Inflammatory macrophage (primary cell): ENCODE measurements around the gene TMEM106C.

Source experiments
- DNase-seq, 2 donors: peaks; one replicate each; pipeline ENCODE4 v3.0.0-alpha.2; 2020 to 2022

The TMEM106C gene

DNA sequence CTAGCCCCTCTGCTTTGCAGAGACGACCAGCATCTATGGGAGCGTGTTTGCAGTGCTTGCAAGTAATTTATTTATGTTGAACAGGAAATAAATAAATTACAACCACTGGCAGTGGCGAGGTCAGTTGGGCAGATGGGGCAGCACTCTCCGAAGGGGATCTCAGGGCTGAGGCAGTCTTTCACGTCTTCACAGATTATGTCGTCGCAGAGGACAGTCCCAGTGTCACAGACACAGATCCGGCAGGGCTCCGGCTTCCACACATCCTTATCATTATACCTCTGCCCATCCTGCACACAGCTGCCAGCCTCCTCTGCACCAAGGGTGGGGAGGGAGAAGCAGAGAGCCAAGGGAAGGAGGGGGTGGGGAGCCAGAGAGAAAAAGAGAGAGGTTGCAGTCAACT lies 36.4 kb downstream of the TMEM106C start:
- DNase-seq: no peak

DNA sequence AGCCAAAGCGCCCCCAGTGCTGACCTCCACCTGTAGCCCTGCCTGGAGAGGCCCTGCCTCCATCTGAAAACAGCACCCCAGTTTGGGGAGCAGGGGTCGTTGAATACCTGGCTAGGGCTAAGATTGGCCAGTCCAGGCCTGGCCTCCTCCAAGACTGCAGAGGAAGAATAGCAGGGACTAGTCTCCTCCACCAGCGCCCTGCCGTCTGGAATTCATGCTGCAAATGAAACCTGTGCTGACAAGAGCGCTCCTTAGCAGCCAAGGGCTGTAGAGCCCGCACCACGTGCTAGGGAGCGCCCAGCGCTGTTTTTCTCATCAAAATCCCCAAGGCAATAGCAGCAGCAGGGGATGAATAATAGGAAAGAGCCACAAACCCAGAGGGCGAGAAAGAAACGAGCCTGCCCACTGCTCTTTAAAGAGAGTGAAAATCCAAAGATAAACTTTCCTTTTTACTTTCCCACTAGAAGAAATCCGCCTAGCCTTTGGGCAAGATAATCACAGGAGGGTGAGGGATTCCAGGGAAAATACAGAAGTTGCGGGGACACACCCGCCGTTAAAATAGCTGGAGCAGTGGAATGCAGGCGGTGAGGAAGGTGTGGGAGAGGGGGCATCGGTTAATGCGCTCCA lies 37.6 kb downstream of the TMEM106C start:
- DNase-seq: no peak

DNA sequence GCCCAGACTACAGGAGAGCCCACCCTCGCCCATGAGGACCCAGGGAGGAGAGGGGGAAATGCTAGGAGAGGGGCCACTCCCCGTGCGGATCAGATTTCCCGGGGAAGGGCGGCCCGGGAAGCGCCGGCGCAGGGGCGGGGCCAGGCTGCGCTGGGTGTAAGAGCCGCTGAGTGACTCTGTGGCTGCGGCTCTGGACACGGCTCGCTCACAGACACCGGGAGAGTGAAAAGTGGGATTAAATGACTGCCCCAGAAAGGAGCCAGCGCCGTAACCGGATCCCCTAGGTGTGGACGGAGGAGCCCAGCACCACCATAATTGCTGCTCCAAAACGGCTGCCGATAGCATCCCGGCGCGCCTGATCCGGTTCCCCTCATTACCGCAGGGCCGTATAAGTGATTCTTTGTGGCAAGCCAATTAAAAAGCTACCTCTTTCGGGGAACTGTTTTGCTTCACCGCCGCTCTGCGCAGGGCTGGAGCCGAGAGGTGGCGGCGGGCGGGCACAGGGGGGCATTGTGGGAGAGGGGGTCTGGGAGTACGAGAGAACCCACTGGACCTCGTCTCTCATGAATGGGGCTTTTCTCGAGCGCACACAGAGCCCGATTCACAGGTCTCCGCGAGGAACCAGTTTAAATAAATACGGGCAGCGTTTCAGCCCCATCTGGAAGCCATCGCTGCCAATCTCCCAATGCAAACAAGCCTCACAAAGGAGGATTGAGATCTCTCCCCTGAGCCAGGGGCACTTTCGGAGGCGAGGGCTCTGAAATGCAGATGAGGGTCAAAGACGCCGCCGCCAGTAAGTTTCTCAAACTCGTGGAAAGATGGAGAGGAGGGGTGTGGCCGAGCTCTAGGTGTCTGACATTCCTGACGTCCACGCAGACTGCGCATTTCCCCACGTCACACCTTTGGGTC lies 38.4 kb downstream of the TMEM106C start:
- DNase-seq: no peak

DNA sequence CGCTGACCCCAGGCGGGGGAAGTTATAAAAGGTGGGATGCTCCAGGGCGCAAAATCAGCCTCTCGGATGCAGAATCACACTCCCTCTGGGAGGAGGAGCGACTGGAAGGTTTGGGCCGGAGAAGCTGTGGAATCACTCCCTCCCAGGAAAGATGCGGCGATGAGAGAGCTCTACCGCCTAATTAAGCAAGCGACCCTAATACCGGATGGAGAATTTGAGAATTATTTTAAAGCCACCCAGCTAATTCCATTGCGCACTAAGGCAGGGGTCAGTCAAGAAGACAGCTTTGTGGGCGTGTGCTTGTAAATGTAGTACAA lies 39.0 kb downstream of the TMEM106C start:
- no peak for DNase-seq

DNA sequence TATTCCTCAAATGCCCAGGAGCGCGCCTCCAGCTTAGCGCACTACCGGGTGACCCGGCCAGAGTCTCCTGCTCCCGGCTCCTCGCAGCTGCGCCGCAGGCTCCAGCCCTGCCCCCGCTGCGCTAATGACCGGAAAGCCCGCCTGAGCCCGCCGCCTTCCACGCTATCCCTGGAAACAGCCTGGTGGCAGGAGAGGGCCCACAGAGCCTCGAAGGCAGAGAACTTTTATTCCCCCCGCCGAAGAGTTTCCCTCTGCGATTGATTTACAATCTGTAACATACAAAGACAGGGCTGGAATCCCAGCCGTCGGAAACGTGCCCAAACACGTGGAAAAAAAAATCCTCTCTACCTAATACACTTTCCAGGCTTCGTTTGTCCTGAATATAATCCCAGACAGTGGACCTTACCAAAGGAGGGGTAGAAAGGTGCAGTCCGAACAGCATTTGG lies 39.4 kb downstream of the TMEM106C start:
- no peak for DNase-seq

DNA sequence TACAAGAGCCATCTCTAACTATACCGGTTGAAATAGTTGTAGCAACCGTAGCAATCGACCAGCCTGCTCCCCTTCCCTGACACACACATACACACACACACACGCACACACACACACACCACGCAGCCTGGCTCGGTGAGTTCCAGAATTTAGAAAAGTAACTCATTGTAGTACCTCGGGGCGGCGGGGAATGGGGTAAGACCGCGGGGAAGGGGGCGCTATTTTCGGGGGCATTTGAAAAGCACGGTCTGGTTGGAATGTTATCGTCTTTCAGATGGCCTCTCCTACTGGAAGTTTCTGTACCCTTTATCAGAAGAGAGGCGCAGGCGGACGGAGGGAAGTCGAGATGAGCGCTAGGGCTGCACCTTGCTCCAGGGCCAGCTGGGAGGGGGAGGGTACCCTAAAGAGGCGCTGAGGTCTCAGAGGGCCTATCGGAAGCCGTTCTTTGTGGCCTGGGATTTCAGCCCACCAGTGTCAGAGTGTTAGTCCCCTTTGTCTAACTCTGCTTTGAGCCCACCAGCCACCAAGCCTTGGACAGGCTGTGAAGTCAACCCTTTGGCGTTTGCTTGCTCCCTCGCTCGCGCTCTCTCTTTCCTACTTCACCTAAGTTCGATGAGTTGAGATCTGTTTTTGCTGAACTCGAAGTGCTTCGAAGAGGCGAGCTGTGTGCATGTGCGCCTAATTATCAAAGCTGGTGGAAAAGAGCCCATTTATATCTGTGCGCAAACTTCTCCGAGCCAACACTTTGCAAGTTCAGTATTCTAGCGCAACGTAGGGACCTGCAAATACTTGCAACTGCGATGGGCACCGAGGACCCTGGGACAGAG lies 40.0 kb downstream of the TMEM106C start:
- no peak for DNase-seq

DNA sequence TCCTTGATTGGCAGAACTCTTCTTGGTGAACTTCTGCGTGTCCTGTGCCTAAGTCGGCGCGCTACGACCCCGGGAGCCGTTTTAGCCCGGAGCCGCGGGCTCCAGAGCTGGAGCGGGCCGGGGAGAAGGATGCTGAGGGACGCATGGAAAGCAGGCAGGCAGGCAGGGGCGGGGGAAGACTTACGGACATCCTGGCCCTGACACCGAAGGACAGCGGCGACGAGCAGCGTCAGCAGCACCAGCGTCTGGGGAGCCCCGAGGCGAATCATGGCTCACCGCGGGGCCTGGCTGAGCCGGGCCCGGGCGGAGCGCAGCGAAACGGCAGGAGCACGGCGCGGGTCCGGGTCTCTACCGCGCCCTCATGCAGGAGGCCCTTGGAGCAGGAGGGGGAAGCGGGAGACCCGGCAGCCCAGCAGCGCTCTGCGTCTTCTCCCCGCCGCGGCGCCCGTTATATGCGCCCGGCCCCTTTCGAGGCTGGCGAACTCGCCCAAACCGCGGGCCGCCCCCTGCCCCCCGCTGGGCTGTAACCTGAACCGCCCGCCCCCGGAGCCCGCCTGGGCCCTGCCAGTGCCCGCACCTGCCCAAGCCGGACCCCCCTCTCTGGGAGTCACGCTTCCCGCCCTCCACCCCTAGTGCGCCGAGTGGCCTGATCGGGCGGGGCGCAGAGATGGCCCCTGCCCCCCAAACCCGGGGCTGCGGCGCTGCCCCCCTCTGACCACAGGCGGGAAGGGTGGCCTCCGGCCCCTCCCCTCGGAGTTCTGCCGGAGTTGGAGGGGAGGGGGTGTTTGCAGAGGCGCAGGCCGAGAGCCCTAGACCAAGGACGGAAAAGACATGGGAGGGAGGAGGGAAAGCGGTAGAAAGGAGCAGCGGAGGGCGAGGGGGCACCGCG lies 40.9 kb downstream of the TMEM106C start, which contains the start of gene COL2A1:
Gene COL2A1 (minus strand): TSS at position 424 of the 889 bp plus-strand sequence. CDS start 155 bp downstream, at position 269.
- DNase-seq: no peak

DNA sequence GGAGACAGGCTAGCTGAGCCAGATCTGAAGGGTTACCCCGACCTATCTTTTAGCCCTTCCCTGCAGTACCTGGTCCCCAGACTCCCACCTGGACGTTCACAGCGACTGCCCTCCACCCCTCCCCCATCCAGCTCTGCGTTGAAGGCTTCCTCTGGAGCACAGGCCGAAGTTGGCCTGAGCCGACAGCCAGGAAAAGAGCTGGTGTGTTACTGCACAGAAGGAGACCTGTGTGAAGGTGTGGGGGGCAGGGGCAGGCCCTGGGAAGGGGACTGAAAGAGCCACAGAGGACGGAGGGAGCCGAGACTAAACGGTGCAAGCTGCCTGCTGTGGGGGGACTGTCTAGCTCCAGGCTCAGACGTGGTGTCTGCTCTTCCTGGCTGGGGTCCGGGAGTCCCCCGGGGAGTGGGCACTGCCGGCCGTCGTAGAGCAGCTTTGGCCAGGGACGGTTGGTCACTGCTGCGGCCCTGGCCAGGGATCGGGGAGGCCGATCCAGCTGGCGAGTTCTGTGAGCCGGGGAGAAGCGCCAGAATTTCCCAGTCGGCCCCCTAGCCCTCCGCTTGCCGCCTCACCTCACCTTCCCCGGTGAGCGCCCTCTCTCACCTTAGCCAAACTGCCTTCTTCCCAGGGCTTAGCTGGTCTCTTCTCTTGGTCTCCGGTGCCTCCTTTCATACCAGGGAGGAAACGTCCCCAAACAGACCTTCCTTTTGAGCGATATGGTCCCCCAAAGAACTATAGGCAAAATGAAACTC lies 41.8 kb downstream of the TMEM106C start:
- DNase-seq: no peak

DNA sequence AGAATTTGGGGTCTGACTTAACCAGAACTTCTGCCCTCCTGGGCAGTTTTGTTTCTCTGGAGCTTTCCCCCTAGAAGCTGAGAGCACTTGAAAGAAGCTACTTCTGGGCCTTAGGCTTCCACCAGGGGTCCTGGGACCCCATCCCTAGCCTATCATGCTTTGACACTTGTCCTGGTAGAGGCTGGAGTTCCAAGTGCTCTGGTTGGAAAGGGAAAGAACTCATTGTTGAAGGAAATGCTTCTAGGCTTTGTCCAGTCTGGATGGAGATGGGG lies 42.3 kb downstream of the TMEM106C start:
- no peak for DNase-seq

DNA sequence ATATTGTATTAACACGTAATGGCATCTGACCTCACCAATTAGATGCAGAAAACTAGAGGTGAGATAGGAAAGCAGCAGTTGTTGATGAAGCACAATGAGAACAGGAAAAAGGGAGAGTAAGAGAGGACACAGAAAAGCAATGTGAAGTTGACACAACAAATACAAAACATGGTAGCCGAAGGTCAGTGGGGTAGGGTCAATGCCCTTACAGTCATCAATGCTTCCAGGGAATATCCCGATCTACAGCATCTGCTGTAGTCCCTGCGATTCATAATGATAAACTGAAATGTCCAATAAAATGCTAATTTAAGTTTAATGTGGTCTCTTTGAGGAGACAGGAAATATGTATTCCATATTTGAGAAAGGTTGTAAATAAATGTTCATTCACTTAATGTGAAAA lies 43.8 kb downstream of the TMEM106C start:
- no peak for DNase-seq

DNA sequence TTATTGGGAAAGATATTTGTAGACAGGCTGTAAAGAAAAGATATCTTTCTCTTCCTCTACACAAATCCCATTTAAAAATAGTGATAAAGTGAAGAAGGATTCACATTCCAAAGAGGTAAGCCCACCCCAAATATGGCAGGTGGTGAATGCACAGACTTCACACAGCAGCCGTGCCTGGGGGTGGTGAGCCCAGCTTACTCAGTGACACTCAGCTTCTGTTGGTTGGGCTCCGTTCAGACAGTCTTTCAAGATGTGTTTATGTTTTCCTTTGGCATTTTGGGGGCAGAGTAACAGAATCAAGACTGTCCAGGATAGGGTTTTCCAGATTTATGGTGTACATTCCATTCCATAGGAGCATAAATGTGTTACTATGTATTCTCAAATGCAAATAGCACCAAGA lies 45.0 kb downstream of the TMEM106C start:
- DNase-seq: no peak

DNA sequence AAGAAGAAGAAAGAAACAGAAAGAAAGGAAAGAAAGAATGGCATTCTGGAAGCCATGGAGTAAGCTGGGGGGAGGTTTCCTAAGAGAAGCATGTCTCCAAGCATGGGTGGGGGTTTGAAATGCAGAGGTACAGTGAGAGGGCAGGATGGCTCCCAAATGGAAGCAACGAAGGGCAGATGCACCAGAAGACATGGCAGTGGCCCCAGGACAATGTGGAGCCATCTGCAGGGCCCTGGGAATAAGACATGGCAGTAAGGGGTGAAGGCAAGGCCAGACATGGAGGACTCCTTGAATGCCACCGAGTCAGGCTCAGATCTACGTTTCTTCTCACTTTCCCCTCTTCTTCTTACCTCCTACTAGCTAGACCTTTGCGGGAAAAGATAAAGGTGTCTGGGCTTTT lies 45.6 kb downstream of the TMEM106C start:
- DNase-seq: no peak

DNA sequence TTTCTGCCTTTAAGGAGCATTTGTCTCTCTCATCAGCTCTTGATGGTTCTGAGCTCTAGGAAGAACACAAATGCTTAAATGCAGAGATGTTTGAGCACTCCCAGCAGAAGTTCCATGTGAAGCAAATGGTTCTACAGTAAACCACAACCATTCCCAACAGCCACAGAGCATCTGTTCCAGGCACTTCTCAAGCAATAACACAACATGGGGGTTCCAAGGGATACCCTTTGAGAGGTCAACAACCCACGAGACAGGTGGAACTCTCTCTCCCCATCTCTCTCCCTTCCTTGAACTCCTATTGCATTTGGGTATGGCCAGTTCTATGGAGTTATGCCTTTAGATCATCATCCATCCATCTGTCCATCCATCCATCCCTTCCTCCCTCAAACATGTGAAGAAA lies 46.1 kb downstream of the TMEM106C start:
- no peak for DNase-seq

DNA sequence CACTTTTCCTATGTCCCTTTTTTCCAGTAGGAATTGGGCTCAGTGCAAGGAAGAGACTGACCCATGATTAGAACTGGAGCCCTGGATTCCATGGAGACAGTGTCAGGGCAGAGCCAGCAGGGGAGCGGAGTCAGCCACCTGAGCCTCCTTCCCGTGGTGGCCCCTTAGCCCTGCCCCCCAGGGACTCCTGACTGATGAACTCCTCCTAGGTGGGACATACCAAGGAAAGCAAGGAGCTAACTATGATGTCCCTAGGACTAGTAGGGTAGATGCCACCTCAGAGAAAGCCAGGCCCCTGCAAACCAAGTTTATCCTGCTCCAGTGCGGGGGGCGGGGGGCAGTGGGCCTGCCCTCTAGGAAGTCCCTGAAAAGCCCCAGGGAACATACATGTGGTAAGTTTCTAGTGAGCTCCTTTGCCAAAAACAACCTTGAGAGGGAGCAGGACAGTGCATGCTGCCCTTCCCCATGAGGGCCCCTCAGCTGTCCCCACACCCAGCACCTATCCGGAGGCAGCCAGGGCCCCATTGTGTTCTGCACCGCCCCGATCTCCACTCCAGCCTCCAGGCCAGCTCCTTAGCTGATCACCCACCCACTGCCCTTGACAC lies 47.1 kb downstream of the TMEM106C start:
- DNase-seq: no peak

DNA sequence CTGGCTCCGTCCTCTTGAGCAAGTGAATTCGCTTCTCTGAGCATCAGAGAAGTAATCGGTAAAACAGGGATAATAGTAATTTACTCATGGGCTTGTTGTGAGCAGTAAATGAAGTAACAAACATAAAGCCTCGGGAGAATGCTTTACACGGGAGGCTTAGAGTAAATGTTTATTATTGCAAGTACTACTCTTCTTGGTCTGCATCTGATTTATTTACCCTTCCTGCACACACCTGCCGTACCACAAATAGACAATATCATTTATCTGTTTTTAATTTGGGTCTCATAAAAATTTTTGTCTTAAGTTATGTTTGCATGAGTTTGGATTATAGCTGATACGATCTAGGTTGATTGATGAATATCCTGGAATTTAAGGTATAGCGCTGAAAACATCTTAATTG lies 48.7 kb downstream of the TMEM106C start:
- DNase-seq: no peak

DNA sequence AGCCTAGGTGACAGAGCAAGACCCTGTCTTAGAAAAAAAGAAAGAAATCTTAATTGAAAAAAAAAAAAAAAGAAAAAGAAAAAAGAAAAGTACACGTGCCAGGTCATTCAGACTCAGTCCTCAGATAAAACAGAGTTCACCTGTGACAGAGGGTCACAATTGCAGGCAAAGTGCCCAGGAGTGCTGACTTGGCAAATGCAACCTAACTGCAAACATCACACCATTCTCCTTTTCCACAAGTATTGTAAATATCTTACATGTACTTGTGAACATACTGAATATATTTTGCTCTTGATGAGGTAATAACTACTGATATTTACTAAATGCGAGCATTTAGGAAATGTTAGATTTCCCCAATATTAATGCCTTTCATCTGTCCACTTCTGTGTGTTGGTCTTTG lies 49.9 kb downstream of the TMEM106C start:
- no peak for DNase-seq

DNA sequence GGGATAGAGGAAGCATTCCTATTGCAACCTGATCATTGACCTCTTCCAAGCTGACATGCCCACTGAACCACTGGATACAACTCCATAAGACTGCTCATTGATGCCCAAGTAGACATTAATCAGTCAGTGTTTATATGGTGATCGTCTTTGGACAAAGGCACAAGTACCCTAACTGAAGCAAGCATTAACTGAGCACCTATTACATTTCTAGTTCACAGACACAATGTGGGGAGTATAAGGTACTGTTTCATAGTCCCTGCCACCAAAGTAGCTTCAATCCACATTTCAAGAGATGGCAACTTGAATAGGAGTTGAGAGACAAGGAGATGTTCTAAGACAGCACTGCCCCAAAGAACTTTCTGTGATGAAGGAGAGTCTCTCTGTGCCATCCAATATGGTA lies 51.7 kb downstream of the TMEM106C start:
- no peak for DNase-seq

DNA sequence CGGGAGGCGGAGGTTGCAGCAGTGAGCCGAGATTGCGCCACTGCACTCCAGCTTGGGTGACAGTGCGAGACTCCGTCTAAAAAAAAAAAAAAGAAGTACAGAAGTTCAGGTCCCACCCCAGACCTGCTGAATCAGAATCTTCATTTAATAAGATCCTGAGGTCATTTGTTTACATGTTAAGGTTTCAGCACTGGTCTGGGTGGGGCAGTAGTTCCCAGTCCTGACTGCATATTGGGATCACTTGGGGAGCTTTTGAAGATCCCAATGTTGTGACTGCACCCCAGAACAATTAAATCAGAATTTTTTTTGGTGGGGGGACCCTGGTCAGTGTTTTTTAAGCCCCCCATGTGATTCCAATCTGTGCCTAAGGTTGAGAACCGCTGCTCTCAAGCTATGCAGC lies 52.6 kb downstream of the TMEM106C start:
- DNase-seq: no peak

DNA sequence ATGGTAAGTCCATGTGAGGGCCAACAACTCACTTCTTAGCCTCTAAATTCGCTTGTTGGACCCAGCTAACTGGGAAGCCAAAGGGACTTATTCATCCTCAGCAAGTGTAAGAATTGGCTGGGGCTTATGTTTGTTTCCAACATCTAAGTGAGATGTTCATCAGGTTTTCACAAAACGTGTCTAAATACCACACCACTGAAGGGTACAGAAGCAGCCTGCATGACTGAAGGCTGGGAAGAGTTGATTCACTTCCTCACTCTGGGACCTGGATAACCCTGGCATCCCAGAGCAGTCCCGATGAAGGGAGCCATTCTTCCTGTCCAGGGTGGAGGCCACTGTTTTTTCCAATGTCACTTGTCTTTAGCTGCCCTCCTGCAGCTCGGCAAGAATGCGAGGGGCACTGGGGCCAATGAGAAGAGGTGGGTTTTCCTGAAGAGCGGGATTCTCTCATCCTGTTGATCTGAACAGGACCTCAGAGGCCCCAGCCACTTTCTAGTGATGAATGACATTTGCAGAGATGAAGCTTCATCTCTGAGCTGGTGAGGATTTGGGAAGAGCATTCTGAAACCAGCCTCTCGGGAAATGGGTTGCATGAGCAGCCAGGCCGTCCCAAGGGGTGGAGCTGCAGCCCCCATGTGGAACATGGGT lies 53.1 kb downstream of the TMEM106C start:
- DNase-seq: no peak

DNA sequence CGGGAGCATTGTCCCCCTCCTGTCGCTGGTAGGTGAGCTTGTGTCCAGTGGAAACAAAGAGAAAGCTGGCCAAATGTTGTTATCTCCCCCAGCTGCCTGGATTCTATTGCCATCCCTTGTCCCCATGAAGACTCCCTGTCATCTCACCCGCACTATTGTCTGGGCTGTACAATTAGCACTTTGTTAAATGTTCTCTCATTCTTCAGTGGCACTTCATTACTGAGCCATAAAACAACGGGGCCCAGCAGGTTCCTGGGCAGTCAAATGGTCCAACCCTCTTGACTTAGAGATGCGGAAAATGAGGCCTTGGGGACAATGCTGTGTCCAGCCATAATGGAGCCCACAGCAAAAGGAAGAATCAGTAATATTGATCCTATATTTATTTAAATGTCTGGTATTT lies 54.1 kb downstream of the TMEM106C start:
- no peak for DNase-seq
